ENCODE results near the gene OR1E2. TPM values are rescaled to one million over a fixed set of nuclear protein-coding genes. Genes with fewer than 3 reads are reported as not detected.
"Not testable (repeated sequence)": the region's sequence is repeated elsewhere in the genome, so short reads cannot be mapped to it uniquely, and the experiment has no call there.

The OR1E2 gene, protein sequence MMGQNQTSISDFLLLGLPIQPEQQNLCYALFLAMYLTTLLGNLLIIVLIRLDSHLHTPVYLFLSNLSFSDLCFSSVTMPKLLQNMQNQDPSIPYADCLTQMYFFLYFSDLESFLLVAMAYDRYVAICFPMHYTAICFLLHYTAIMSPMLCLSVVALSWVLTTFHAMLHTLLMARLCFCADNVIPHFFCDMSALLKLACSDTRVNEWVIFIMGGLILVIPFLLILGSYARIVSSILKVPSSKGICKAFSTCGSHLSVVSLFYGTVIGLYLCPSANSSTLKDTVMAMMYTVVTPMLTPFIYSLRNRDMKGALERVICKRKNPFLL
- total RNA-seq (not detected), polyA plus RNA-seq (not detected), total RNA-seq (0 reads per million in 6 experiments)

DNA sequence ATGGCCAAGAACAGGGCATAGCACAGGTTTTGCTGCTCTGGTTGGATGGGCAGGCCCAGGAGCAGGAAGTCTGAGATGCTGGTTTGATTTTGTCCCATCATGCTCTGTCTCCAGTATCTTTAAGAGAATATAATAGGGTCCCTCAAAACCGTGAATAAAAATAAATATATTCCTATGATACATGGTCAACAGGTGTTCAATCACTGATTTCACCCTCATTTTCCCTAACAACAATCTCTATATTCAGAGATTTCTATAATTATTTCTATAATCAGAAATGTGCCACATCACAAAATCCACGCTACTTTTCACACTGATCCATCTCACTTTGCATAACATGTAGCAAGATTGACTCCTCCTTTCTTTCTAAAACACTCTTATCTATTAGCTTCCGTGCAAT lies at the start of gene OR1E2:
Gene OR1E2, minus strand, starts transcription at position 101 of the 400 bp plus-strand sequence. Its CDS starts 0 bp downstream, at position 101.
- POLR2A ChIA-PET = no interaction called here

GRCh38 chr17:3482852-3483251 lies 49.2 kb upstream of the OR1E2 start:
- Mint-ChIP-seq H3K27me3 (peaks cover 19 to 38% (median 28%) of the 10 kb centered on the region in 5 donors), H3K27ac (no peak overlapping the region), H3K4me3 (no peak overlapping the region), H3K9me3 (peaks cover 0 to 1% (median 0%) of the 10 kb centered on the region in 9 donors), H3K36me3 (no peaks in the 10 kb centered on the region), H3K4me1 (no peaks in the 10 kb centered on the region)
- ATAC-seq (no peak), DNase-seq (no peak)
- POLR2A ChIA-PET = no interaction called here

More for the DNA sequence above, at the start of gene OR1E2:
- Mint-ChIP-seq H3K9me3 (peaks cover 0 to 13% (median 9%) of the 10 kb centered on the region in 9 donors), H3K4me1 (no peaks in the 10 kb centered on the region), H3K27me3 (peaks cover 15 to 22% (median 20%) of the 10 kb centered on the region in 5 donors), H3K27ac (peak within 1 kb of the TSS in 1 of 10 donors; percentile 74), H3K4me3 (no peak within 1 kb of the TSS), H3K36me3 (peaks cover 0 to 4% (median 2%) of the 10 kb centered on the region in 3 donors)
- no peak for DNase-seq
- ATAC-seq = no peak

GRCh38 chr17:3479988-3480387 lies 46.3 kb upstream of the OR1E2 start:
- POLR2A ChIA-PET = no interaction called here
- H3K27me3 Mint-ChIP-seq = peaks cover 9 to 24% (median 23%) of the 10 kb centered on the region in 5 donors
- H3K4me3 Mint-ChIP-seq = no peak overlapping the region
- no peaks in the 10 kb centered on the region for H3K9me3 Mint-ChIP-seq
- H3K27ac Mint-ChIP-seq = no peak overlapping the region
- no peaks in the 10 kb centered on the region for H3K4me1 Mint-ChIP-seq
- ATAC-seq (no peak), DNase-seq (no peak)
- no peaks in the 10 kb centered on the region for H3K36me3 Mint-ChIP-seq

GRCh38 chr17:3475812-3476610 lies 42.4 kb upstream of the OR1E2 start, which contains the start of gene ASPA:
Gene ASPA, plus strand, starts transcription at chr17:3475997. Its CDS starts 163 bp downstream, at chr17:3476160.
- POLR2A ChIA-PET = no interaction called here
- DNase-seq = no peak
- H3K36me3 Mint-ChIP-seq = no peaks in the 10 kb centered on the region
- H3K27me3 Mint-ChIP-seq = peaks cover 5 to 15% (median 13%) of the 10 kb centered on the region in 5 donors
- H3K9me3 Mint-ChIP-seq = no peaks in the 10 kb centered on the region
- peak within 1 kb of the TSS in 3 of 10 donors; percentile 8 to 75 (median 28) for H3K27ac Mint-ChIP-seq
- no peak for ATAC-seq
- H3K4me3 Mint-ChIP-seq = peak within 1 kb of the TSS; percentile 29 to 73 (median 54)
- H3K4me1 Mint-ChIP-seq = no peaks in the 10 kb centered on the region

- Mint-ChIP-seq H3K27me3 (peaks cover 5 to 14% (median 9%) of the 10 kb centered on the region in 5 donors), H3K4me3 (no peak overlapping the region), H3K9me3 (no peaks in the 10 kb centered on the region), H3K36me3 (no peaks in the 10 kb centered on the region), H3K27ac (no peak overlapping the region), H3K4me1 (no peaks in the 10 kb centered on the region)
- POLR2A ChIA-PET = no interaction called here
- no peak for ATAC-seq
- no peak for DNase-seq
These were observed 41.6 kb upstream of the OR1E2 start for GRCh38 chr17:3475251-3475685.

GRCh38 chr17:3474212-3474611 lies 40.6 kb upstream of the OR1E2 start:
- Mint-ChIP-seq H3K36me3 (no peaks in the 10 kb centered on the region), H3K4me1 (no peaks in the 10 kb centered on the region), H3K27me3 (peaks cover 6 to 9% (median 6%) of the 10 kb centered on the region in 5 donors), H3K4me3 (no peak overlapping the region), H3K9me3 (no peaks in the 10 kb centered on the region), H3K27ac (no peak overlapping the region)
- POLR2A ChIA-PET = no interaction called here
- ATAC-seq (no peak), DNase-seq (no peak)

DNA sequence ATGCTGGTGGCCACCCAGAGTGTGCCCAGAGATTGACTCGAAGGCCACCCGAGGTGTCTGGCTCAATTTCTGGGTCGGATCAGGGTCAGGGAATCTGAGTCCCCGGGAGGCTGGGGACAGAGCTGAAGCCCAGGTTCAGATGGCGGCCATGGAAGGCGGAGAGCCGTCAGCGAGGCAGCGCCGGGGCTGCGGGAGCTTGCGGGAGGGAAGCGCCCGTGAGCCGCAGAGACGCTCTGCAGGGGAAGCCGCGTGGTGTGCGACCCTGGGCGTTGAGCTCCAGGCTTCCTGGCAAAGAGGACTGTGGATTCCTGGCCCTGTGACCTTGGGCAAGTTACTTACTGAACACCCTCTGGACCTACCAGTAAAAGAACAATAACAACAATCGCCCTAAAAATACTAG lies 38.5 kb upstream of the OR1E2 start:
- no peak overlapping the region for H3K4me3 Mint-ChIP-seq
- no peaks in the 10 kb centered on the region for H3K9me3 Mint-ChIP-seq
- H3K36me3 Mint-ChIP-seq = no peaks in the 10 kb centered on the region
- H3K27me3 Mint-ChIP-seq = peaks cover 0 to 8% (median 2%) of the 10 kb centered on the region in 5 donors
- ATAC-seq (no peak), DNase-seq (no peak)
- H3K4me1 Mint-ChIP-seq = no peaks in the 10 kb centered on the region
- no peak overlapping the region for H3K27ac Mint-ChIP-seq
- POLR2A ChIA-PET = no interaction called here

DNA sequence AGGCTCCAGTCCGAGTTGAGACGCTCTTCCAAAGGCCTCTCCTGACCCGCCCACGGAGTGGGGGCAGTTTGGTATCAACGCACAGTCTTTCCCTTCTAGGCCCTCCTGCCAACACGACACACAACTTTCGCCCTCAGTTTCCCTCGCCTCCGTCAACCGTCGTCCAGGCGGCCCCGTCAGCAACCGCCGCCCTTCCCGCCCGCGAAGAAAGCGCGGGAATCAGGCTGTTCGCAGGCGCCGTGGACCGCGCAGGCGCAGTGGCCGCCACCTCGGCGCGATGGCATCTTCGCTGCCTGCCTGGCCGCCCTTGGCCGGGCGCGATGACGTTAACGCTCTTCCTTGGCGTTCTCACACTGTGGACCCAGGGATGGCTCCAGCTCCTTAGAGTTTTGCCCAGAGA lies 38.0 kb upstream of the OR1E2 start, which contains the start of gene SPATA22:
Gene SPATA22, minus strand, starts transcription at position 221 of the 400 bp plus-strand sequence. CDS start 2,494 bp downstream, outside the sequence.
- no peaks in the 10 kb centered on the region for H3K9me3 Mint-ChIP-seq
- peak within 1 kb of the TSS in 1 of 10 donors; percentile 56 for H3K27ac Mint-ChIP-seq
- H3K4me3 Mint-ChIP-seq = no peak within 1 kb of the TSS
- POLR2A ChIA-PET = no interaction called here
- H3K36me3 Mint-ChIP-seq = no peaks in the 10 kb centered on the region
- no peaks in the 10 kb centered on the region for H3K4me1 Mint-ChIP-seq
- ATAC-seq (no peak), DNase-seq (no peak)
- H3K27me3 Mint-ChIP-seq = peaks cover 0 to 8% (median 3%) of the 10 kb centered on the region in 5 donors

- no peak overlapping the region for H3K27ac Mint-ChIP-seq
- H3K27me3 Mint-ChIP-seq = peaks cover 0 to 8% (median 5%) of the 10 kb centered on the region in 5 donors
- DNase-seq = no peak
- no peak overlapping the region for H3K4me3 Mint-ChIP-seq
- H3K9me3 Mint-ChIP-seq = peaks cover 0 to 3% (median 0%) of the 10 kb centered on the region in 9 donors
- no peaks in the 10 kb centered on the region for H3K4me1 Mint-ChIP-seq
- H3K36me3 Mint-ChIP-seq = no peaks in the 10 kb centered on the region
- POLR2A ChIA-PET = no interaction called here
- ATAC-seq = no peak
These were observed 35.9 kb upstream of the OR1E2 start for GRCh38 chr17:3469529-3469928.

DNA sequence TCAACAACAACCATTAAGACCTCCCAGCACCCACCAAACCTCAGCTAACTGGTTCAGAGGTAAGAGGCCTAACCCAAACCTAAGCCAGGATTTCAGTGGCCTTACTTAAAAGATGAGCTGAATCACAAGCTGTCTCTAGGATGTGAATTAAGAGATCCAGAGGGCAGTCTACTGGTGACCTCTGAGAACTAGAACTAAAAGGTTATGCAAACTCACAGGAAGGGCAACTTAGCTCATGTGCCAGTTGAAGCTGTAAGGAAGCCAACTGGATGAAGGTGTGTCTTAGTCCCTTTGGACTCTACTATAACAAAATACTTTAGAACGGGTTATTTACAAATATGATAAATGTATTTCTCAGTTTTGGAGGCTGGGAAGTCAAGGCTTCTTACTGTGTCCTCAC lies 32.7 kb upstream of the OR1E2 start:
- H3K4me3 Mint-ChIP-seq, DNase-seq, POLR2A ChIA-PET, H3K27ac Mint-ChIP-seq, H3K27me3 Mint-ChIP-seq, H3K36me3 Mint-ChIP-seq, ATAC-seq, H3K9me3 Mint-ChIP-seq, H3K4me1 Mint-ChIP-seq: not testable (repeated sequence)

- H3K27me3 Mint-ChIP-seq = peaks cover 7 to 24% (median 14%) of the 10 kb centered on the region in 5 donors
- no peak for DNase-seq
- no peaks in the 10 kb centered on the region for H3K9me3 Mint-ChIP-seq
- no peak for ATAC-seq
- no peak overlapping the region for H3K27ac Mint-ChIP-seq
- H3K36me3 Mint-ChIP-seq = no peaks in the 10 kb centered on the region
- H3K4me3 Mint-ChIP-seq = no peak overlapping the region
- POLR2A ChIA-PET = no interaction called here
- no peaks in the 10 kb centered on the region for H3K4me1 Mint-ChIP-seq
These were observed 14.5 kb upstream of the OR1E2 start for GRCh38 chr17:3448059-3448665.

- DNase-seq (no peak), ATAC-seq (no peak)
- Mint-ChIP-seq H3K4me1 (no peaks in the 10 kb centered on the region), H3K9me3 (no peaks in the 10 kb centered on the region), H3K27me3 (peaks cover 9 to 24% (median 16%) of the 10 kb centered on the region in 5 donors), H3K27ac (no peak overlapping the region), H3K36me3 (no peaks in the 10 kb centered on the region), H3K4me3 (no peak overlapping the region)
- POLR2A ChIA-PET = no interaction called here
These were observed 14.0 kb upstream of the OR1E2 start for GRCh38 chr17:3447625-3448024.

DNA sequence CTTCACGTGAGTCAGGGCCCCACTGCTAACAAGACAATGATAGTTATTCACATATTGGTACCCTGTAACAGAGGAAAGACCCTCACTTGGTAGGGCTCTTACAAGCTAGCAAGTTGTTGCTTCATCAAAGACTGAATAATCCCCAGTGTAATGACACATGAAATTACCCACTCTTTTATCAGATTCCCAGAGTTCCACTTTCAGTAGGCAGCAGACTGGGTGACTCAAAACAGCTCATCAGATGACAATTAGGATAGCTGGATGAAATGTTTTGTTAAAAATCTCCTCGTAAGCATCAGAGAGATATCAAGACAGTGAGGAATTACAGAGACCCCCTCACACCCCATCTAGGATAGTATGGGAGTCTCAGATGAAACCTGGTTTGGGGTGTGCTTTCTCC lies 6.8 kb upstream of the OR1E2 start:
- H3K4me3 Mint-ChIP-seq = no peak overlapping the region
- H3K27me3 Mint-ChIP-seq = peaks cover 16 to 43% (median 22%) of the 10 kb centered on the region in 5 donors
- H3K4me1 Mint-ChIP-seq = no peaks in the 10 kb centered on the region
- no peaks in the 10 kb centered on the region for H3K9me3 Mint-ChIP-seq
- no peaks in the 10 kb centered on the region for H3K36me3 Mint-ChIP-seq
- DNase-seq (no peak), ATAC-seq (no peak)
- no peak overlapping the region for H3K27ac Mint-ChIP-seq
- POLR2A ChIA-PET = no interaction called here
